T-cell (primary cell): ENCODE results near the gene SLC12A8. TPM values are rescaled to one million over a fixed set of nuclear protein-coding genes. Genes with fewer than 3 reads are reported as not detected.

Experiments used
- ATAC-seq, 4 experiments: fragments of 200-7000 bp in 3 of 4; fragments of 150-1000 bp in 1 of 4; cut with Tn5 transposase; replicated peaks in 1 of 4; 1 replicate in 3 of 4; 2 replicates in 1 of 4; pipeline ENCODE4 v1.10.0; 2021; ENCODE audit warnings: moderate library complexity in 3 of 4, mild to moderate bottlenecking in 2 of 4, moderate number of reproducible peaks in 1 of 4
- CTCF ChIA-PET, 2 donors: fragments of 300-600 bp; sonication (Branson Sonifier 250); formaldehyde crosslinking; loops; one replicate each; lab custom pipeline; 2022; ENCODE audit warnings: antibody characterized with exemption in 2 of 2; lab: Charles Lee
- POLR2A ChIA-PET, 2 donors: fragments of 300-600 bp; sonication (Branson Sonifier 250); formaldehyde crosslinking; loops; one replicate each; lab custom pipeline; 2022; ENCODE audit warnings: antibody characterized with exemption in 2 of 2; lab: Charles Lee
- DNase-seq, 35 experiments: peaks; one replicate each; pipeline versions ENCODE4 v3.0.0 to v3.0.0-alpha.2; 2013 to 2023
- H3K27ac ChIP-seq: one replicate; pipeline ENCODE4 v1.5.1; 2013; ENCODE audit warnings: low read length
- H3K27me3 ChIP-seq, 2 experiments: replicated peaks in 1 of 2; 1 replicate in 1 of 2; 2 replicates in 1 of 2; pipeline versions ENCODE4 v1.6.1 to v1.7.0; 2013; ENCODE audit warnings: low read length in 1 of 2, mixed read lengths in 1 of 2; ENCODE audit not compliant: control insufficient read depth in 2 of 2, insufficient read depth in 2 of 2; ENCODE audit errors: extremely low read depth in 1 of 2
- H3K36me3 ChIP-seq, 2 donors: 1 replicate in 1 of 2; 2 replicates in 1 of 2; pipeline versions ENCODE4 v1.6.1 to v1.7.0; 2013; ENCODE audit warnings: low read length in 1 of 2; ENCODE audit not compliant: control insufficient read depth in 2 of 2, insufficient read depth in 1 of 2; ENCODE audit errors: extremely low read depth in 1 of 2
- H3K4me1 ChIP-seq, 2 experiments: 1 replicate in 1 of 2; 2 replicates in 1 of 2; pipeline versions ENCODE4 v1.6.1 to v1.7.0; 2013; ENCODE audit warnings: low read length in 2 of 2, mixed read lengths in 1 of 2; ENCODE audit not compliant: insufficient read depth in 2 of 2, control insufficient read depth in 1 of 2; ENCODE audit errors: extremely low read depth in 1 of 2
- H3K4me3 ChIP-seq, 2 donors: 1 replicate in 1 of 2; 2 replicates in 1 of 2; pipeline versions ENCODE4 v1.5.1 to v1.7.0; 2013; ENCODE audit warnings: mild to moderate bottlenecking in 2 of 2, low read length in 1 of 2, moderate library complexity in 1 of 2; ENCODE audit not compliant: control insufficient read depth in 1 of 2; ENCODE audit errors: extremely low read depth in 1 of 2
- H3K9me3 ChIP-seq: 2 replicates; pipeline ENCODE4 v1.7.0; 2013
- H3K27ac Mint-ChIP-seq, 2 donors: one replicate each; pipeline ENCODE4 v1.8.0; 2020 to 2021; ENCODE audit warnings: mild to moderate bottlenecking in 2 of 2, mixed read lengths in 2 of 2
- H3K27me3 Mint-ChIP-seq, 2 donors: one replicate each; pipeline ENCODE4 v1.8.0; 2021 to 2022; ENCODE audit warnings: mixed read lengths in 2 of 2
- H3K36me3 Mint-ChIP-seq: one replicate; pipeline ENCODE4 v1.8.0; 2021; ENCODE audit warnings: mixed read lengths
- H3K4me1 Mint-ChIP-seq, 3 donors: one replicate each; pipeline ENCODE4 v1.8.0; 2020 to 2022; ENCODE audit warnings: mixed read lengths in 3 of 3, mild to moderate bottlenecking in 1 of 3
- H3K4me3 Mint-ChIP-seq, 3 donors: one replicate each; pipeline ENCODE4 v1.8.0; 2020 to 2022; ENCODE audit warnings: mild to moderate bottlenecking in 3 of 3, mixed read lengths in 3 of 3, moderate library complexity in 3 of 3
- H3K9me3 Mint-ChIP-seq, 3 donors: one replicate each; pipeline ENCODE4 v1.8.0; 2020 to 2022; ENCODE audit warnings: mixed read lengths in 3 of 3
- WGBS: methylation state at CpG from one replicate; pipeline ENCODE4 v1.1.5; 2013; ENCODE audit warnings: missing lambda C conversion rate; ENCODE audit not compliant: insufficient coverage; 5-methylcytosine and 5-hydroxymethylcytosine counted together
- total RNA-seq, 35 experiments: library from RNA in 6 of 35; stranded (reverse) in 6 of 35; fragments of 120-200 nt in 1 of 35; gene quantifications; one replicate each; pipeline versions ENCODE4 v1.2.1 to v1.2.4 and lab custom pipeline; 2013 to 2026

SLC12A8 gene
- total RNA-seq, 5 donors from 2014 or later (not counting 1 experiment from before 2014, with no cell fraction given): 0.50 to 0.96 (median 0.60) TPM; not detected in 2

DNA sequence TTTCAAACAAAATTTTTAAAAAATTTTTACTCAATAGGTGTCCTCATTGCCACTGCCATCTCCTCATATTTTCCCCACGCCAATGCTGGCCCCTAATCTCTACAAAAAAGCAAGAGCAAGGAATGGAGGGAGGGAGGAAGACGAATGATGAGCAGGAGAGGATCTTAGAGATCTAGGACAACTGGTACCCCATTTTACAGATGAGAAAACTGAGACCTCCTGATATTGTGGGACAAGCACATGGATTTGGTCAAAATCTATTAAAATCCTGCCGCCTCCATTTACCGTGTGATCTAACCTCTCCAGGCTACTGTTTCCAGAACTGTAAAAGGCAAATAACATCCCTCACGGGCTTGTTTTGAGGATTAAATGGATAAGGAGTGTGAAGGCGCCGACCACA is 161.3 kb downstream of the SLC12A8 start:
- 100% methylated on average over 1 of the region's 7 CpGs for WGBS
- peaks cover 43 to 69% of the 10 kb centered on the region in 2 experiments for H3K4me1 ChIP-seq
- CTCF ChIA-PET: no interaction called here
- H3K9me3 ChIP-seq: no peaks in the 10 kb centered on the region
- Mint-ChIP-seq H3K27me3 (no peaks in the 10 kb centered on the region), H3K36me3 (peaks cover 19% of the 10 kb centered on the region), H3K27ac (peak overlapping the region; percentile 89 to 95), H3K4me1 (peaks cover 71 to 78% (median 76%) of the 10 kb centered on the region in 3 donors), H3K9me3 (no peaks in the 10 kb centered on the region), H3K4me3 (peak overlapping the region; percentile 52 to 95 (median 58))
- H3K27ac ChIP-seq: peak overlapping the region; percentile 84
- POLR2A ChIA-PET: no interaction called here
- no peaks in the 10 kb centered on the region for H3K27me3 ChIP-seq
- no peak overlapping the region for H3K4me3 ChIP-seq
- no peak for DNase-seq
- peaks cover 3 to 6% of the 10 kb centered on the region in 2 donors for H3K36me3 ChIP-seq
- ATAC-seq: no peak

GRCh38 chr3:125050488-125051090 is 162.0 kb downstream of the SLC12A8 start:
- Mint-ChIP-seq H3K4me3 (peak overlapping the region in 1 of 3 donors; percentile 95), H3K27me3 (no peaks in the 10 kb centered on the region), H3K36me3 (peaks cover 19% of the 10 kb centered on the region), H3K4me1 (peaks cover 72 to 78% (median 77%) of the 10 kb centered on the region in 3 donors), H3K27ac (peak overlapping the region; percentile 89 to 95), H3K9me3 (no peaks in the 10 kb centered on the region)
- ChIA-PET POLR2A (no interaction called here), CTCF (no interaction called here)
- Histone ChIP-seq H3K9me3 (no peaks in the 10 kb centered on the region), H3K4me1 (peaks cover 43 to 68% of the 10 kb centered on the region in 2 experiments), H3K36me3 (peaks cover 3 to 6% of the 10 kb centered on the region in 2 donors), H3K4me3 (no peak overlapping the region), H3K27ac (peak overlapping the region; percentile 84), H3K27me3 (no peaks in the 10 kb centered on the region)
- 96% methylated on average over 4 of the region's 6 CpGs for WGBS
- DNase-seq: no peak
- ATAC-seq: no peak

DNA sequence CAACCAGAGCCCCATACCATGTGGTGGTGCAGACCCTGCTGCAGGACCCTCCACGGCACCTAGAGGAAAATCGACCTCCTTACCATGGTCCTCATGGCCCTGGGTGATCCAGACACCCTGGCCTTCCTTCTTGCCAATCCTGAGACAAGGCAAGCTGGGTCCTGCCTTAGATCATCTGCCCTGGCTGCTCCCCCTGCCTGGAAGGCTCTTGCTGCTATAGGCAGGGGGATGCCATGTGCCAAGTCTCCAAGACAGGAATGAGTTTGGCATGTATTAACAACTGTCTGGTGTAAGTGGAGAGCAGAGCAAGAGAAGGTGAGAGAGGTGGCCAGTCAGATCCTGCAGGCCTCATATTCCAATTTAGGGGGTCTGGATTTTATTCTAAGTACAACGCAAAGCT is 164.3 kb downstream of the SLC12A8 start:
- Mint-ChIP-seq H3K4me1 (peaks cover 59 to 63% (median 61%) of the 10 kb centered on the region in 3 donors), H3K36me3 (peaks cover 19% of the 10 kb centered on the region), H3K27ac (peak overlapping the region in 1 of 2 donors; percentile 9), H3K4me3 (peak overlapping the region in 1 of 3 donors; percentile 22), H3K27me3 (no peaks in the 10 kb centered on the region), H3K9me3 (no peaks in the 10 kb centered on the region)
- DNase-seq (no peak), ATAC-seq (no peak)
- Histone ChIP-seq H3K9me3 (no peaks in the 10 kb centered on the region), H3K27me3 (no peaks in the 10 kb centered on the region), H3K27ac (no peak overlapping the region), H3K4me1 (peaks cover 26 to 51% of the 10 kb centered on the region in 2 experiments), H3K4me3 (no peak overlapping the region), H3K36me3 (peaks cover 6 to 10% of the 10 kb centered on the region in 2 donors)
- CTCF ChIA-PET: no interaction called here
- 96% methylated on average over 3 of the region's 3 CpGs for WGBS
- POLR2A ChIA-PET: no interaction called here

- Histone ChIP-seq H3K4me1 (peaks cover 6 to 29% of the 10 kb centered on the region in 2 experiments), H3K36me3 (peaks cover 6 to 19% of the 10 kb centered on the region in 2 donors), H3K4me3 (no peak overlapping the region), H3K27me3 (no peaks in the 10 kb centered on the region), H3K9me3 (no peaks in the 10 kb centered on the region), H3K27ac (no peak overlapping the region)
- Mint-ChIP-seq H3K4me3 (no peak overlapping the region), H3K27ac (no peak overlapping the region), H3K9me3 (no peaks in the 10 kb centered on the region), H3K36me3 (peaks cover 32% of the 10 kb centered on the region), H3K27me3 (no peaks in the 10 kb centered on the region), H3K4me1 (peaks cover 44 to 54% (median 48%) of the 10 kb centered on the region in 3 donors)
- ChIA-PET CTCF (no interaction called here), POLR2A (no interaction called here)
- 83% methylated on average over 2 of the region's 2 CpGs for WGBS
- DNase-seq: no peak
- ATAC-seq: no peak
These were observed 166.6 kb downstream of the SLC12A8 start for GRCh38 chr3:125045965-125046364.

DNA sequence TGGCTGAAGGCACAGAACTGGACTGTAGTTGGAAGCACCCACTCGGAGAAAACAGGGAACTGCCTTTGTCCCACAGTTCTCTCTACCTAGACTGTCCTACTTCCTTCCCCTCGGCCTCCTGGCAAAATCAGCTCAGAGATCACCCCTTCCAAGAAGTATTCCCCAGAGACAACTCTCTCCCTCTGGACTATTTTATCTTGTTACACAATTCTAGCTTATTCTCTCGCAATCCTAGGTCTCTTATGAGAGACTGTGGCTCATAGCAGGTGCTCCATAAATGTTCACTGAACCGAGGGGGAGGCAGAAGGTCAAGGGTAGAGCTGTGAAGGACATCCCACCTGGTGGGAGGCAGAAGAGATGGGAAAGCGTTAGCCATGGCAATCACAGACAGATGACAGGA is 167.4 kb downstream of the SLC12A8 start:
- H3K36me3 Mint-ChIP-seq: peaks cover 27% of the 10 kb centered on the region
- WGBS: 86% methylated on average over 4 of the region's 5 CpGs
- peaks cover 39 to 53% (median 41%) of the 10 kb centered on the region in 3 donors for H3K4me1 Mint-ChIP-seq

DNA sequence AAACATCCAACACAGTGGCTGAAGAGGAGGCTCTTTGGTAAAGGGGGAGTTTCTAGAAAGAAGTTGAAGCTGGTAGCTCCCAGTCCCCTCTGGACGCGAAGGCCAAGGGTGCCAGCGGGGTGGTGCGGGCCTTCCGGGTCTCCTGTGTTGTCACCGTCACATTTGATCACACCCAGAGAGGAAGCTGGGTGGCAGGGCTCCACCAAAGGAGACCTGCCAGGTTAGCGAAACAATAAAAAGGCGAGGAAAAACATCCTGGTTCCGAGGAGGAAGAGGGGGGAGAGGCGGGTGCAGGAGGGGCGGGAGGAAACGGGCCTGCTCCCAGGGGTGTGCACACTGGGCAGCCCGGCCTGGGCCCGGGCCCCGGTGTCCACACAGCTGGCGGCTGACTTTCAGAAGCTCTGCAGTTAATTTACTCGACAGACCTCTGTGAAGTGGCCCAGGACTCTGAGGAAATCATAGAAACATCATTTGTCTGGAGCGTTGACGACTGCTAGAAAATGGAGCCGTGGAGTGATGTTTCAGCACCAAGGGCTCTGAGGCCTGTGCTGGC is 168.9 kb downstream of the SLC12A8 start:
- Mint-ChIP-seq H3K27ac (no peak overlapping the region), H3K4me1 (peaks cover 39 to 53% (median 45%) of the 10 kb centered on the region in 3 donors), H3K4me3 (no peak overlapping the region), H3K27me3 (no peaks in the 10 kb centered on the region), H3K36me3 (peaks cover 23% of the 10 kb centered on the region), H3K9me3 (no peaks in the 10 kb centered on the region)
- no peak for DNase-seq
- ChIA-PET POLR2A (interaction anchor here in 1 of 2 donors (0.5 kb wide), 1 partner anchor 43 kb away, joined by 3 read pairs; no protein-coding TSS in a partner anchor), CTCF (no interaction called here)
- Histone ChIP-seq H3K9me3 (no peaks in the 10 kb centered on the region), H3K4me3 (no peak overlapping the region), H3K27me3 (no peaks in the 10 kb centered on the region), H3K36me3 (peaks cover 0 to 19% of the 10 kb centered on the region in 2 donors), H3K27ac (no peak overlapping the region), H3K4me1 (peaks cover 0 to 13% of the 10 kb centered on the region in 2 experiments)
- ATAC-seq: no peak
- WGBS: 91% methylated on average over 18 of the region's 20 CpGs

More for the DNA sequence above, 167.4 kb downstream of the SLC12A8 start:
- no peak for ATAC-seq
- H3K4me1 ChIP-seq: peaks cover 0 to 21% of the 10 kb centered on the region in 2 experiments
- ChIA-PET POLR2A (no interaction called here), CTCF (no interaction called here)
- peaks cover 6 to 19% of the 10 kb centered on the region in 2 donors for H3K36me3 ChIP-seq
- no peak for DNase-seq
- H3K27me3 ChIP-seq: no peaks in the 10 kb centered on the region
- Mint-ChIP-seq H3K27ac (no peak overlapping the region), H3K9me3 (no peaks in the 10 kb centered on the region), H3K27me3 (no peaks in the 10 kb centered on the region), H3K4me3 (no peak overlapping the region)
- no peak overlapping the region for H3K4me3 ChIP-seq
- no peak overlapping the region for H3K27ac ChIP-seq
- no peaks in the 10 kb centered on the region for H3K9me3 ChIP-seq
